Mesendoderm (in vitro differentiated cells): ENCODE measurements around the gene HS3ST5. TPM values are rescaled to one million over a fixed set of nuclear protein-coding genes. Genes with fewer than 3 reads are reported as not detected.

Experiments used
- DNase-seq: peaks from one replicate; pipeline ENCODE4 v3.0.0; 2013
- H2AK5ac ChIP-seq: 2 replicates; pipeline ENCODE4 v1.6.1; 2013; ENCODE audit warnings: low read length, inconsistent platforms
- H2BK120ac ChIP-seq: 2 replicates; pipeline ENCODE4 v1.6.1; 2013; ENCODE audit warnings: low read depth, mild to moderate bottlenecking, low read length, moderate library complexity, mixed read lengths
- H2BK15ac ChIP-seq: replicated peaks from 2 replicates; pipeline ENCODE4 v1.6.1; 2013; ENCODE audit warnings: low read depth, mild to moderate bottlenecking, moderate library complexity
- H2BK5ac ChIP-seq: 2 replicates; pipeline ENCODE4 v1.6.1; 2013; ENCODE audit warnings: low read length, inconsistent platforms
- H3K18ac ChIP-seq: 2 replicates; pipeline ENCODE4 v1.6.1; 2013; ENCODE audit warnings: mild to moderate bottlenecking, low read length, mixed read lengths
- H3K23ac ChIP-seq: one replicate; pipeline ENCODE4 v1.6.1; 2013; ENCODE audit warnings: low read length
- H3K27ac ChIP-seq: 2 replicates; pipeline ENCODE4 v1.5.1; 2013; ENCODE audit warnings: low read depth, mild to moderate bottlenecking, inconsistent platforms, low read length, moderate library complexity
- H3K27me3 ChIP-seq: 2 replicates; pipeline ENCODE4 v1.6.1; 2013; ENCODE audit warnings: low read length, control low read depth, mild to moderate bottlenecking, inconsistent platforms; ENCODE audit not compliant: insufficient read depth, poor library complexity
- H3K36me3 ChIP-seq: 2 replicates; pipeline ENCODE4 v1.6.1; 2013; ENCODE audit warnings: low read length, inconsistent platforms; ENCODE audit not compliant: control insufficient read depth, insufficient read depth
- H3K4ac ChIP-seq: one replicate; pipeline ENCODE4 v1.6.1; 2013; ENCODE audit warnings: low read depth, mild to moderate bottlenecking, low read length, moderate library complexity
- H3K4me1 ChIP-seq: 2 replicates; pipeline ENCODE4 v1.6.1; 2013; ENCODE audit warnings: low read depth, low read length, inconsistent platforms; ENCODE audit not compliant: control insufficient read depth
- H3K4me2 ChIP-seq: 2 replicates; pipeline ENCODE4 v1.6.1; 2013; ENCODE audit warnings: low read length
- H3K4me3 ChIP-seq: 2 replicates; pipeline ENCODE4 v1.5.1; 2013; ENCODE audit warnings: mild to moderate bottlenecking, low read length
- H3K56ac ChIP-seq: one replicate; pipeline ENCODE4 v1.6.1; 2013; ENCODE audit warnings: low read length
- H3K79me1 ChIP-seq: 2 replicates; pipeline ENCODE4 v1.6.1; 2013; ENCODE audit warnings: low read length, inconsistent platforms
- H3K79me2 ChIP-seq: 2 replicates; pipeline ENCODE4 v1.6.1; 2013; ENCODE audit warnings: mild to moderate bottlenecking, low read length; ENCODE audit not compliant: control insufficient read depth, insufficient read depth
- H3K9ac ChIP-seq: 2 replicates; pipeline ENCODE4 v1.6.1; 2013; ENCODE audit warnings: low read length, inconsistent platforms
- H4K5ac ChIP-seq: one replicate; pipeline ENCODE4 v1.6.1; 2013; ENCODE audit warnings: low read length
- H4K8ac ChIP-seq: one replicate; pipeline ENCODE4 v1.6.1; 2013; ENCODE audit warnings: low read depth, mild to moderate bottlenecking, control low read depth, low read length, moderate library complexity
- WGBS: extraction: QIAGEN DNeasy Blood & Tissue Kit; methylation state at CpG from one replicate; pipeline ENCODE4 v1.1.7; 2013; ENCODE audit warnings: low lambda C conversion rate, missing lambda C conversion rate; ENCODE audit not compliant: insufficient coverage; ENCODE audit errors: extremely low coverage; 5-methylcytosine and 5-hydroxymethylcytosine counted together
- polyA plus RNA-seq, 2 experiments: library from polyadenylated mRNA; stranded (reverse); fragments of 200-250 nt; gene quantifications; one replicate each; pipeline ENCODE4 v1.2.3, GENCODE V29; 2013

The HS3ST5 gene
- polyA plus RNA-seq (2013, experiment 1 of 2), result 2.4 TPM
- 2.3 TPM for polyA plus RNA-seq (2013, experiment 2 of 2)

GRCh38 chr6:114342826-114343781, at the start of gene HS3ST5:
HS3ST5 (minus strand) TSS chr6:114343023; CDS start chr6:114062845, 280,178 bp downstream.
- Histone ChIP-seq H3K27ac (peak within 1 kb of the TSS; percentile 66), H2BK15ac (no peak within 1 kb of the TSS), H2BK5ac (peak within 1 kb of the TSS; percentile 37), H3K36me3 (no peaks in the 10 kb centered on the region), H3K4me1 (peaks cover 2% of the 10 kb centered on the region), H4K5ac (no peak within 1 kb of the TSS), H3K4ac (peak within 1 kb of the TSS; percentile 21), H3K4me3 (peak within 1 kb of the TSS; percentile 80), H3K56ac (peak within 1 kb of the TSS; percentile 90), H3K27me3 (no peaks in the 10 kb centered on the region), H4K8ac (no peak within 1 kb of the TSS), H3K18ac (peak within 1 kb of the TSS; percentile 62), H2BK120ac (no peak within 1 kb of the TSS), H2AK5ac (no peak within 1 kb of the TSS), H3K4me2 (peak within 1 kb of the TSS; percentile 95), H3K79me1 (no peaks in the 10 kb centered on the region), H3K23ac (no peak within 1 kb of the TSS), H3K9ac (peak within 1 kb of the TSS; percentile 85), H3K79me2 (peaks cover 7% of the 10 kb centered on the region)
- no CpG with 5 or more reads among the region's 73 CpGs for WGBS
- DNase-seq, result peak; percentile 92

- H3K4me1 ChIP-seq, result peaks cover 2% of the 10 kb centered on the region
- H3K79me2 ChIP-seq, result no peaks in the 10 kb centered on the region
- H3K23ac ChIP-seq, result no peak overlapping the region
- H3K4ac ChIP-seq, result no peak overlapping the region
- no peak overlapping the region for H2BK15ac ChIP-seq
- no peak overlapping the region for H3K18ac ChIP-seq
- no peak overlapping the region for H4K5ac ChIP-seq
- no peaks in the 10 kb centered on the region for H3K36me3 ChIP-seq
- no peaks in the 10 kb centered on the region for H3K27me3 ChIP-seq
- WGBS, result no CpG with 5 or more reads among the region's 2 CpGs
- H3K9ac ChIP-seq, result no peak overlapping the region
- DNase-seq, result peak; percentile 78
- no peak overlapping the region for H2AK5ac ChIP-seq
- H3K56ac ChIP-seq, result peak overlapping the region; percentile 17
- no peak overlapping the region for H2BK120ac ChIP-seq
- no peak overlapping the region for H3K4me2 ChIP-seq
- no peak overlapping the region for H3K4me3 ChIP-seq
- H4K8ac ChIP-seq, result no peak overlapping the region
- H2BK5ac ChIP-seq, result no peak overlapping the region
- no peak overlapping the region for H3K27ac ChIP-seq
- no peaks in the 10 kb centered on the region for H3K79me1 ChIP-seq
Observed at GRCh38 chr6:114390176-114390575, 47.4 kb upstream of the HS3ST5 start.

- Histone ChIP-seq H3K4me2 (no peak overlapping the region), H2BK5ac (no peak overlapping the region), H3K27me3 (no peaks in the 10 kb centered on the region), H2BK120ac (no peak overlapping the region), H2BK15ac (no peak overlapping the region), H3K36me3 (no peaks in the 10 kb centered on the region), H4K8ac (no peak overlapping the region), H2AK5ac (no peak overlapping the region), H3K4ac (no peak overlapping the region), H3K4me3 (no peak overlapping the region), H3K27ac (no peak overlapping the region), H3K56ac (no peak overlapping the region), H3K18ac (no peak overlapping the region), H3K79me2 (no peaks in the 10 kb centered on the region), H4K5ac (no peak overlapping the region), H3K9ac (no peak overlapping the region), H3K4me1 (peaks cover 2% of the 10 kb centered on the region), H3K23ac (no peak overlapping the region), H3K79me1 (no peaks in the 10 kb centered on the region)
- DNase-seq, result no peak
Observed at GRCh38 chr6:114389111-114389510, 46.3 kb upstream of the HS3ST5 start.

GRCh38 chr6:114382406-114382805, 39.6 kb upstream of the HS3ST5 start:
- no peak overlapping the region for H3K27ac ChIP-seq
- H3K4me3 ChIP-seq, result no peak overlapping the region
- H3K18ac ChIP-seq, result no peak overlapping the region
- H4K8ac ChIP-seq, result no peak overlapping the region
- no peaks in the 10 kb centered on the region for H3K27me3 ChIP-seq
- no peak overlapping the region for H3K9ac ChIP-seq
- H2BK15ac ChIP-seq, result no peak overlapping the region
- DNase-seq, result no peak
- H3K4me1 ChIP-seq, result peaks cover 3% of the 10 kb centered on the region
- no peaks in the 10 kb centered on the region for H3K36me3 ChIP-seq
- H3K23ac ChIP-seq, result no peak overlapping the region
- H3K79me2 ChIP-seq, result no peaks in the 10 kb centered on the region
- no peak overlapping the region for H3K4me2 ChIP-seq
- no CpG with 5 or more reads among the region's 1 CpG for WGBS
- H3K79me1 ChIP-seq, result no peaks in the 10 kb centered on the region
- no peak overlapping the region for H4K5ac ChIP-seq
- no peak overlapping the region for H3K4ac ChIP-seq
- H2BK5ac ChIP-seq, result no peak overlapping the region
- no peak overlapping the region for H2AK5ac ChIP-seq
- no peak overlapping the region for H3K56ac ChIP-seq
- no peak overlapping the region for H2BK120ac ChIP-seq

GRCh38 chr6:114377881-114378280, 35.1 kb upstream of the HS3ST5 start:
- Histone ChIP-seq H3K79me2 (no peaks in the 10 kb centered on the region), H3K27ac (no peak overlapping the region), H3K9ac (no peak overlapping the region), H4K8ac (no peak overlapping the region), H4K5ac (no peak overlapping the region), H3K56ac (no peak overlapping the region), H2BK15ac (peak overlapping the region; percentile 14), H3K27me3 (no peaks in the 10 kb centered on the region), H2AK5ac (no peak overlapping the region), H3K4me2 (no peak overlapping the region), H3K36me3 (no peaks in the 10 kb centered on the region), H2BK5ac (no peak overlapping the region), H2BK120ac (no peak overlapping the region), H3K4me1 (peaks cover 3% of the 10 kb centered on the region), H3K4me3 (no peak overlapping the region), H3K79me1 (no peaks in the 10 kb centered on the region), H3K4ac (no peak overlapping the region), H3K18ac (no peak overlapping the region), H3K23ac (no peak overlapping the region)
- DNase-seq, result no peak
- WGBS, result 100% methylated on average over 3 of the region's 3 CpGs
